GM21360 (cell line): ENCODE data around the gene CDRT4.
"Not testable (repeated sequence)": the region's sequence is repeated elsewhere in the genome, so short reads cannot be mapped to it uniquely, and the experiment has no call there.

Experiments used
- ATAC-seq: cut with Tn5 transposase; IDR thresholded peaks from one replicate; pipeline ENCODE4 v1.9.1; 2021; ENCODE audit warnings: mild to moderate bottlenecking, moderate library complexity; ENCODE audit not compliant: unreplicated experiment

The CDRT4 gene

GRCh38 chr17:15457723-15458094 lies 9.7 kb downstream of the CDRT4 start:
- no peak for ATAC-seq

- no peak for ATAC-seq
These were observed 10.3 kb downstream of the CDRT4 start for GRCh38 chr17:15456972-15457722.

- ATAC-seq = no peak
These were observed 10.9 kb downstream of the CDRT4 start for GRCh38 chr17:15456496-15456895.

DNA sequence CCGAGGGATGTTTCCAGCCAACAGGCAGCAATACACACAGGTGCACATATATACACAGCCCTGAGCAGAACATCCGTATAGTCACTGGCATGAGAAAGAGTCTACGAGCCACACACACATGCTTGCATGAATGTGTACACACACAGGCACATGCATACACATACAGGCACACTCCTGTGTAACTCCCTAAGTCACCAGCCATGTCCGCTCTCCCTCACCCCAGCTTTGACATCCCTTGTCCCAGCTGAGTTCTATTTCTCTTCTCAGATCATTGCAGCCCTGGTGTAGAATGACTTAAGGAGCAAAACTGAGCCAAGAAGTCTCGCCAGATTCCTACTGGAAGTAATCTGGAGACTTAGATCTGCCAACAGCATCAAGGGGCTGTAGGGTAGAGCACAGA lies 13.1 kb downstream of the CDRT4 start:
- no peak for ATAC-seq

- no peak for ATAC-seq
These were observed 13.6 kb downstream of the CDRT4 start for GRCh38 chr17:15453782-15454181.

- ATAC-seq = no peak
These were observed 14.2 kb downstream of the CDRT4 start for GRCh38 chr17:15453246-15453645.

DNA sequence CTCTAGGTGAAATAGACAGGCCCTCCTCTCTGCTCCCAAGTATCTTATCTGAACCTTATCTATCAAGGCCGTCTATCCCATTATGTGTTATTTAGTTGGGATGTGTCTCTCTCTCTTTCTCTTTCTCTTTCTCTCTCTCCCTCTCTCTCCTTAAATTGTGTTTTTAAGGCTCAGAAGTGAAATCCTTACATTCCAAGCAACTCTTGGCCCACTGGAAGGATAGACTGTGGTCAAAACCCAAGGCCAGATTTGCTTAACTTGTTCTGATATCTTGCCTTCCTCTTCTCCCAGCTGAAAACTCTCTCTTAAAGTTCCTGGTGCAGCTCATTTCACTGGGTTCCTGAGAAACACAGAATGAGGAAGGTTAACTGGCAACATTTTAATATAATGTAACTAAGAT lies 14.7 kb downstream of the CDRT4 start:
- ATAC-seq = no peak

GRCh38 chr17:15451680-15452079 lies 15.7 kb downstream of the CDRT4 start:
- ATAC-seq = no peak

DNA sequence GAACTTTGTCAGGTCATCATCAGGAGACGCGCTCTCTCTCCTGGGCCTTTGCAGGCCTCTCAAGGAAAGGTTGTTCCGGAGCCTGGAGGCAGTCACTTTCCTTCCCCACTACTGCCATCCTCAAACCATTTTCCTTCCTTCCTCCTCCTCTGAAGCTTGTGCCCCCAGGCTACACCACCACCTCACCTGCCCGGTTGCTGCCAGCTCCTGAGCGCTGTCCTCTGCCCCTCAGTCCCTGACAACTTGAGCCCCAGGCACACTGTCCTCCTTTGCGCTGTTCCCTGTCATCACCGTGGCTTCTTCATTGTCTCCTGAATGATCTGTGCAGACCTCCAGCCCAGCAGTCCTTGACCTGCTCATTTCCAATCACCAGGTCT lies 18.9 kb downstream of the CDRT4 start:
- no peak for ATAC-seq

DNA sequence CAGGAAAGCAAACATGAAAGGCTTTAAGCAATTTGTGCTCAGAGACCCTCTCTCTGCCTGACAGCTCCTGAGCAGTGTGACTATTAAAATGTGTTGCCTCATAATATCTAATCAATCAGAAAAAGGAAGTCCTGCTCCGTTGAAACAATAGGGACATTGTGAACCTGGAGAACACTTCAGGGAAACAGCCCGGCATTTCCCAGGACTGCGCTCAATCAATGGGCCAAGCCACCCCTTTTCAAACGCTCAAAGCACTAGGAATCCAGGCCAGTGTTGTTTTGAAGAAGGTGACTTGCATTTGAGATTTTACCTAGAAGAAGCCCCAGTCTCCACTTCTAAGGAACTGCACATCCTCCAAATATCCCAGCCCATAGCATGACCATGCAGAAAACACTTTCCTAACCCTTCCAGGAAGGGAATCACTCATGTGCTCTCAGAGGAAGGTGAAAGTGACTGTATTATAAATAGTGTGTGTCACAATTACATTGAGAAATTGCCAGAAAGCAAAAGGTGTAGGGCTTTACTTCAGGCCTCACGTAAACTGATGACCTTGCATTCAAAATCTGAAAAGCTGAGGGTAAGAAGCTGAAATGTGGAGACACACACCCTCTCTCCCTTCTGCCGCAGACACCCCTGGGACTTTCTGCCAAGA lies 19.4 kb downstream of the CDRT4 start:
- ATAC-seq = no peak

- no peak for ATAC-seq
These were observed 21.4 kb downstream of the CDRT4 start for GRCh38 chr17:15446036-15446435.

DNA sequence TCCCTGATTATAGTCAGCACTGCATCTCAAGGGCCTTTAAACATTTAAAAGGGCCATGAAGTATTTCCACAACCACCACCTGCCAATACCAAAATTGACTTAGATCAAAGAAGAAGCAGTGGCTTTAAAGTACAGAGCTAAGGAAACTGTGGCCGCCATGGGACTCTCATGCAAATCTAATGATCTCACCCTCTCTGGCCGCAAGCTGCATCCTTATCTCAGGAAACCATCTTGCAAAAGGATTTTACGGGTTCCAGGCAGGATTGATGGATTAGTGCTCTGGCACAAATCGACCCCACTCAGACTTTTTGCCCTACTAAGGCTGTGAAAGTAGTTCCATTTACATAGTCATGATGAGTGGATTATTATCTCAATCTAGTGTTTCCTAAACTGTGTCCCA lies 22.6 kb downstream of the CDRT4 start:
- ATAC-seq = no peak

DNA sequence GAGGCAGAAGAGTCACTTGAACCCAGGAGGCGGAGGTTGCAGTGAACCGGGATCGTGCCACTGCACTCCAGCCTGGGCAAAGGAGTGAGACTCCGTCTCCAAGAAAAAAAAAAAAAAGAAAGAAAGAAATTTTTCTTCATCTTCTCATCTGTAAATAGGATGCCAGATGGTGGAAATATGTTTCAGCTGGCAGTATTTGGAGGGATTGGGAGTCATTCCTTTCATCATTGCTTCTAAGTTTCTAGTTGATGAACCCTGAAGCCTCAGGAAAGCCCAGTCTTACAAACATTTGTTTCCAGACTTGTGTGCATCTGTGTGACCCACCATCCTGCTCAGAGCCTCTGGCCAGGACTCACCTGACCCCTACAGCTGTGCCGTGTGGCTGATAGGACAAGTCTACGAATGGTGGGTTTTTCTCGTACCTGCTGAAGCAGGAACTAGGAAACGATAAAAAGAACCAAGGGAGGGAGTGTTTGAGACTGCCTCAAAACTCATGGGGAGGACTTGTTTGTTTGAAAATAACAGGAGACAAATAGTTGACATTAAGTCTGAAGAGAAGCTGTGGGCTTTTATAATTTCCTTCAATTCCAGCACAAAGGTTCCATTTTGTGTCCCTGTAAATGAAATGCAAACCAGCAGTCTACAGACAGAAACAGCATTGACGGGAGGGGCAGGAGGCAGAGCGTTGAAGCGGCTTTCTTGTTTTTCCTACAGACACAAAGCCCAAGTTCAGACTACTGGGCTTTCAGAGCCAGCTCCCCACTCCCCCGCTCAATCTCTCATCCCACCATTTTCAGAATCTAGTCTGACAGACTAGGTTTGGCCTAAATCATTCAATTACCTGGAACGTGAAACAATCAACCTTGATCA lies 24.9 kb downstream of the CDRT4 start:
- ATAC-seq = no peak

GRCh38 chr17:15441315-15441714 lies 26.1 kb downstream of the CDRT4 start:
- ATAC-seq = no peak

- ATAC-seq = no peak
These were observed 27.1 kb downstream of the CDRT4 start for GRCh38 chr17:15440347-15440746.

DNA sequence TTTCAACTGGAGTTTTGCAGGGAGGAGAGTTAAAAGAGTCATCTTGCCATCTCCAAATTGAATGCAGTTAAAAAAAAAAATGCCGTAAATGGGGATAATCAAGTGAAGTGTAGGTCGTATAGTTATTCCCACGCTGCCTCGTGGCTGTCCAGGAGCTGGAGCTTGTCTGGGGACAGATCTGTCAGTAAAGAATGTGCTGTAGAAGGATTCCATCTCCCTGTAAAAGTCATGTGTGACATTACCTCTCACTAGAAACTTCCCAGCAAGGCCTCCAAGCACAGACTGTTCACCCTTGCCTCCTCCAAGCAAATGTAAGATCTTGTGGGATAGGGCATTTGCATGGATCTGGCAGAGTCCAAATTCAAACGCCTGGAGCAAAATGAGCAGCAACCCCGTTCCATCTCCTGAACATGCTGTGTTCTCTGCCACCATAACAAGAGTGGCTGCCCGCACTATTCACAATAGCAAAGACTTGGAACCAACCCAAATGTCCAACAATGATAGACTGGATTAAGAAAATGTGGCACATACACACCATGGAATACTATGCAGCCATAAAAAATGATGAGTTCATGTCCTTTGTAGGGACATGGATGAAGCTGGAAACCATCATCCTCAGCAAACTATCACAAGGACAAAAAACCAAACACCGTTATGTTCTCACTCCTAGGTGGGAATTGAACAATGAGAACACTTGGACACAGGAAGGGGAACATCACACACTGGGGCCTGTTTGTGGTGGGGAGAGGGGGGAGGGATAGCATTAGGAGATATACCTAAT lies 28.0 kb downstream of the CDRT4 start:
- ATAC-seq = not testable (repeated sequence)

GRCh38 chr17:15438491-15439105 lies 28.8 kb downstream of the CDRT4 start:
- ATAC-seq = no peak

GRCh38 chr17:15437303-15437635 lies 30.2 kb downstream of the CDRT4 start:
- no peak for ATAC-seq

DNA sequence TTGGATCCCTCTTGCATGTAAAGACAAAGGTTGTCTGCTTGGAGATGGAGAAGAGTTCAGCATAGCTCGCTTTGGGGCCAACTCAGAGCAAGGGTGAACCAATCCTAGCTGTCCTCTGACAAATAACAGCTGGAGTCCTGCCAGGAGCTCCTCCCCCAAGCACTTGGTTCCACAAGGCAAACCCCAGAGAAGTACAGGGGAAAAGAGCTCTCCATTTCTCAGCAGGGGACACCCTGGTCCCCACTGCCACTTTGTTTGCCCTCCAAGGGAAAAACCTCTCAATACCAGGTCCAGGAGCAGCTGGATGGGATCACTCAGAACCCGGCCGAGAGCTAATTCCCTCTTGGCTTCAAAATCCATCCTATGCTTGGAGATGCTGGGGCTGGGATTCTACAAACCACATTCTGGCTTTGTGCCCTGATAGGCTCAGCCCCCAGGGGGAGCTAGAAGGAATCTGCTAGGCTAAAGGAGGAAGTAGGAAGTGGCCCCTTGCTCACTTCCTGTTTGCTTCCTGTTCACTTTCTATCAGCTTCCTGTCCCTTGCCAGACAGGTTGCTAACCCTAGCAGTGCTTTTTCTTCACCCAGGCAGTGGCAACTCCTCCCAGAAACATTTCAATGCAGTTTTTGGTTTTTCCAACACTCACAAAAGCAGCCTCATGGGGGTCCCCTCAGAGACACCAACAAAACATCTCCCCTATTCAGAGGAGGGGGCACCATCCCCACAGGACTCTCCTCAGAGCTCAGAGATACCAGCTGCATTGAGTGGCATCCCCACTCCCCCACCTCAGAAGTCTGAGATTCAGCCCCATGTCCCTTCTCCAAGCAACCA lies 30.7 kb downstream of the CDRT4 start:
- no peak for ATAC-seq

- no peak for ATAC-seq
These were observed 32.5 kb downstream of the CDRT4 start for GRCh38 chr17:15434956-15435355.
